HEK293T (cell line): Measurements from ENCODE around the gene PDE7B.

Source experiments
- CTCF ChIA-PET: fragments of 350-600 bp; formaldehyde crosslinking; extraction: SDS; loops from one replicate; lab custom pipeline; 2021; ENCODE audit warnings: antibody characterized with exemption, inconsistent platforms; lab: Yijun Ruan, JAX
- POLR2A ChIA-PET: fragments of 350-600 bp; formaldehyde crosslinking; extraction: SDS; loops from one replicate; lab custom pipeline; 2020; ENCODE audit warnings: antibody characterized with exemption, inconsistent platforms; lab: Yijun Ruan, JAX
- DNase-seq: peaks from one replicate; pipeline ENCODE4 v3.0.0; 2012; ENCODE audit warnings: mixed read lengths; ENCODE audit errors: extremely low spot score
- ARNT ChIP-seq: fragments of 450-650 bp; IDR thresholded peaks from 2 replicates; pipeline ENCODE4 v1.6.1; 2017; ENCODE audit warnings: mild to moderate bottlenecking
- BHLHE40 ChIP-seq: fragments of 450-650 bp; IDR thresholded peaks from 2 replicates; pipeline ENCODE4 v1.6.1; 2016; ENCODE audit warnings: mild to moderate bottlenecking, moderate library complexity, borderline replicate concordance
- CTBP1 ChIP-seq: fragments of 450-650 bp; IDR thresholded peaks from 2 replicates; pipeline ENCODE4 v1.6.1; 2016; ENCODE audit warnings: borderline replicate concordance
- ELF4 ChIP-seq: fragments of 450-650 bp; IDR thresholded peaks from 2 replicates; pipeline ENCODE4 v1.6.1; 2017; ENCODE audit warnings: antibody characterized with exemption
- FOXA1 ChIP-seq: fragments of 450-650 bp; IDR thresholded peaks from 2 replicates; pipeline ENCODE4 v1.6.1; 2016; ENCODE audit warnings: mild to moderate bottlenecking
- FOXK2 ChIP-seq: fragments of 450-650 bp; IDR thresholded peaks from 2 replicates; pipeline ENCODE4 v1.6.1; 2016; ENCODE audit warnings: mild to moderate bottlenecking
- FOXM1 ChIP-seq: fragments of 450-650 bp; IDR thresholded peaks from 2 replicates; pipeline ENCODE4 v1.6.1; 2017; ENCODE audit warnings: mild to moderate bottlenecking, borderline replicate concordance
- HDGF ChIP-seq: fragments of 450-650 bp; IDR thresholded peaks from 2 replicates; pipeline ENCODE4 v1.6.1; 2017; ENCODE audit warnings: antibody characterized with exemption, borderline replicate concordance
- L3MBTL2 ChIP-seq: fragments of 450-650 bp; conservative IDR thresholded peaks from 2 replicates; pipeline ENCODE4 v1.6.1; 2016; ENCODE audit warnings: mild to moderate bottlenecking
- LEF1 ChIP-seq: fragments of 450-650 bp; IDR thresholded peaks from 2 replicates; pipeline ENCODE4 v1.6.1; 2017; ENCODE audit warnings: mild to moderate bottlenecking, borderline replicate concordance
- NFRKB ChIP-seq: fragments of 450-650 bp; IDR thresholded peaks from 2 replicates; pipeline ENCODE4 v1.6.1; 2016; ENCODE audit warnings: mild to moderate bottlenecking, moderate library complexity
- PKNOX1 ChIP-seq: fragments of 450-650 bp; IDR thresholded peaks from 2 replicates; pipeline ENCODE4 v1.6.1; 2016
- SP1 ChIP-seq: fragments of 450-650 bp; IDR thresholded peaks from 2 replicates; pipeline ENCODE4 v1.6.1; 2017
- SUZ12 ChIP-seq: fragments of 450-650 bp; IDR thresholded peaks from 2 replicates; pipeline ENCODE4 v1.6.1; 2016; ENCODE audit warnings: mild to moderate bottlenecking
- TARDBP ChIP-seq: fragments of 450-650 bp; IDR thresholded peaks from 2 replicates; pipeline ENCODE4 v1.6.1; 2016
- ZNF384 ChIP-seq: fragments of 450-650 bp; IDR thresholded peaks from 2 replicates; pipeline ENCODE4 v1.6.1; 2016

The PDE7B gene

GRCh38 chr6:136035378-136036070, 184.0 kb downstream of the PDE7B start:
- no peak for TF ChIP-seq TARDBP
- TF ChIP-seq SP1, result no peak
- no peak for TF ChIP-seq ELF4
- TF ChIP-seq ZNF384, result no peak
- TF ChIP-seq L3MBTL2, result no peak
- TF ChIP-seq FOXA1, result no peak
- no peak for TF ChIP-seq ARNT
- TF ChIP-seq HDGF, result no peak
- no peak for TF ChIP-seq SUZ12
- no peak for TF ChIP-seq CTBP1
- TF ChIP-seq FOXM1, result no peak
- no peak for TF ChIP-seq BHLHE40
- TF ChIP-seq PKNOX1, result no peak
- no peak for TF ChIP-seq FOXK2
- TF ChIP-seq NFRKB, result no peak
- TF ChIP-seq LEF1, result no peak
- no peak for DNase-seq
- POLR2A ChIA-PET, result no interaction called here
- CTCF ChIA-PET, result no interaction called here

- no peak for TF ChIP-seq CTBP1
- no peak for TF ChIP-seq TARDBP
- TF ChIP-seq NFRKB, result no peak
- TF ChIP-seq HDGF, result no peak
- TF ChIP-seq SP1, result no peak
- no peak for TF ChIP-seq ARNT
- no peak for DNase-seq
- CTCF ChIA-PET, result no interaction called here
- POLR2A ChIA-PET, result no interaction called here
Measured at GRCh38 chr6:136036071-136036380, 184.5 kb downstream of the PDE7B start.

- ChIA-PET POLR2A (no interaction called here), CTCF (interaction anchor here (0.8 kb wide), 1 partner anchor 11 kb away, joined by 3 read pairs; no protein-coding TSS in a partner anchor)
Measured at GRCh38 chr6:136036601-136037000, 185.1 kb downstream of the PDE7B start.

GRCh38 chr6:136037242-136037875, 185.9 kb downstream of the PDE7B start:
- POLR2A ChIA-PET, result no interaction called here
- CTCF ChIA-PET, result interaction anchor here (0.8 kb wide), 1 partner anchor 12 kb away, joined by 3 read pairs; no protein-coding TSS in a partner anchor
- TF ChIP-seq BHLHE40 (no peak), CTBP1 (no peak), ARNT (no peak), NFRKB (no peak), TARDBP (no peak), L3MBTL2 (no peak), FOXA1 (no peak), SP1 (no peak)
- no peak for DNase-seq

More at GRCh38 chr6:136036601-136037000, 185.1 kb downstream of the PDE7B start:
- TF ChIP-seq TARDBP, result no peak
- DNase-seq, result no peak

- no peak for TF ChIP-seq FOXK2
- TF ChIP-seq LEF1, result no peak
- TF ChIP-seq FOXM1, result no peak
- ChIA-PET POLR2A (no interaction called here), CTCF (no interaction called here)
- no peak for DNase-seq
Measured at GRCh38 chr6:136037876-136038460, 186.5 kb downstream of the PDE7B start.

- TF ChIP-seq ELF4 (no peak), BHLHE40 (no peak), PKNOX1 (no peak)
- CTCF ChIA-PET, result no interaction called here
- DNase-seq, result no peak
- POLR2A ChIA-PET, result no interaction called here
Measured at GRCh38 chr6:136038531-136038930, 187.0 kb downstream of the PDE7B start.

- DNase-seq, result no peak
- ChIA-PET CTCF (no interaction called here), POLR2A (no interaction called here)
- TF ChIP-seq FOXK2 (no peak), LEF1 (no peak), HDGF (no peak), FOXA1 (no peak), TARDBP (no peak), SP1 (no peak), L3MBTL2 (no peak), NFRKB (no peak)
Measured at GRCh38 chr6:136039185-136039584, 187.7 kb downstream of the PDE7B start.
